Measurements from ENCODE around the gene RUSC1. TPM values are rescaled to one million over a fixed set of nuclear protein-coding genes. Genes with fewer than 3 reads are reported as not detected.

Gene RUSC1
- total and polyA plus RNA-seq, 3 experiments from 2014 or later, result 9.8 to 32.8 (median 31.3) TPM

- no peaks in the 10 kb centered on the region for H3K36me3 ChIP-seq (ENCODE audit: insufficient read depth, low read length)
- H3K27me3 Mint-ChIP-seq, result peaks cover 0 to 2% of the 10 kb centered on the region in 2 donors
- H3K27ac Mint-ChIP-seq, result peak overlapping the region in 4 of 8 donors; percentile 17 to 75 (median 37)
- no peaks in the 10 kb centered on the region for H3K9me3 Mint-ChIP-seq
- H3K4me3 Mint-ChIP-seq, result peak overlapping the region; percentile 62 to 96 (median 76)
- no peaks in the 10 kb centered on the region for H3K27me3 ChIP-seq (ENCODE audit: insufficient read depth, low read length, poor library complexity, severe bottlenecking)
- H3K4me1 Mint-ChIP-seq, result peaks cover 22 to 41% (median 26%) of the 10 kb centered on the region in 3 donors
- POLR2A ChIA-PET, result interaction anchor here (1.0 to 3.3 kb wide), 2 partner anchors 15 to 49 kb away, joined by 3 to 11 read pairs; partner anchors contain the start of genes CLK2 and FDPS
- H3K36me3 Mint-ChIP-seq, result peaks cover 0 to 20% (median 3%) of the 10 kb centered on the region in 3 donors
- CTCF ChIA-PET, result interaction anchor here (1.1 to 6.0 kb wide), 12 partner anchors 11 to 362 kb away, joined by 3 to 116 read pairs (median 6); partner anchors contain the start of genes CLK2, FDPS and HCN3
- peaks cover 9% of the 10 kb centered on the region for H3K4me1 ChIP-seq (ENCODE audit: insufficient read depth, low read length)
- no peaks in the 10 kb centered on the region for H3K9me3 ChIP-seq (ENCODE audit: low read length)
- H3K4me3 ChIP-seq (ENCODE audit: low read length), result no peak overlapping the region
- H3K27ac ChIP-seq (ENCODE audit: low read depth, low read length), result no peak overlapping the region
- no peak for DNase-seq
Observed at GRCh38 chr1:155322571-155322952, 1.9 kb downstream of the RUSC1 start.

- DNase-seq, result peak; percentile 79 to 87 (median 83)
- peaks cover 22 to 41% (median 27%) of the 10 kb centered on the region in 3 donors for H3K4me1 Mint-ChIP-seq
- H3K27me3 Mint-ChIP-seq, result peaks cover 0 to 2% of the 10 kb centered on the region in 2 donors
- H3K36me3 Mint-ChIP-seq, result peaks cover 0 to 15% (median 3%) of the 10 kb centered on the region in 3 donors
- ChIA-PET POLR2A (interaction anchor here (0.8 to 1.4 kb wide), 6 partner anchors 15 to 114 kb away, joined by 3 to 8 read pairs (median 4); partner anchors contain the start of genes FDPS and SCAMP3), CTCF (interaction anchor here (0.6 to 6.0 kb wide), 27 partner anchors 11 to 1350 kb away, joined by 3 to 116 read pairs (median 4); partner anchors contain the start of genes CLK2, ENTREP3, FDPS and HCN3)
- peak overlapping the region in 6 of 8 donors; percentile 46 to 93 (median 67) for H3K27ac Mint-ChIP-seq
- Histone ChIP-seq H3K27ac (ENCODE audit: low read depth, low read length) (peak overlapping the region; percentile 81), H3K36me3 (ENCODE audit: insufficient read depth, low read length) (no peaks in the 10 kb centered on the region), H3K4me3 (ENCODE audit: low read length) (peak overlapping the region; percentile 97), H3K9me3 (ENCODE audit: low read length) (no peaks in the 10 kb centered on the region), H3K4me1 (ENCODE audit: insufficient read depth, low read length) (peaks cover 9% of the 10 kb centered on the region), H3K27me3 (ENCODE audit: insufficient read depth, low read length, poor library complexity, severe bottlenecking) (no peaks in the 10 kb centered on the region)
- peak overlapping the region; percentile 88 to 96 (median 89) for H3K4me3 Mint-ChIP-seq
- H3K9me3 Mint-ChIP-seq, result no peaks in the 10 kb centered on the region
Observed at GRCh38 chr1:155322953-155323728, 2.4 kb downstream of the RUSC1 start.

DNA sequence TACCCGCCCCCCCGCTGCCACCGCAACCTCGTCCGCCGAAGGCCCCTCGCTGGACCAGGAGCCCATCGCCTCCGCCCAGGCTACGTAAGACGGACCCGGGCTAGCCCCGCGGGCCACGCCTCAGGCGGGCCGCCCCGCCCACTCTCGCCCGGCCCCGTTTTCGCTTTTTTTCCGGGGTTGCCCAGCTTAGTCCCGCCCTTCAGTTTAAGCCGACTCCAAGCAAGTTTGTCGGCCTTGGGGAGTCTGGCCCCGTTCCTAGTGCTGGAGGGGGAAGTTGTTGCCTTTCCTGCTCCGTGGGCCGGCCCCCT lies 3.0 kb downstream of the RUSC1 start:
- Mint-ChIP-seq H3K36me3 (peaks cover 0 to 11% (median 3%) of the 10 kb centered on the region in 3 donors), H3K9me3 (no peaks in the 10 kb centered on the region), H3K4me1 (peaks cover 22 to 41% (median 27%) of the 10 kb centered on the region in 3 donors), H3K4me3 (peak overlapping the region; percentile 88 to 96 (median 89)), H3K27me3 (peaks cover 0 to 2% of the 10 kb centered on the region in 2 donors), H3K27ac (peak overlapping the region in 7 of 8 donors; percentile 46 to 95 (median 82))
- ChIA-PET CTCF (interaction anchor here (0.6 to 6.0 kb wide), 24 partner anchors 10 to 1350 kb away, joined by 3 to 116 read pairs (median 4); partner anchors contain the start of genes CLK2, ENTREP3, FDPS and HCN3), POLR2A (interaction anchor here (0.8 to 1.4 kb wide), 6 partner anchors 16 to 115 kb away, joined by 3 to 8 read pairs (median 4); partner anchors contain the start of genes FDPS and SCAMP3)
- Histone ChIP-seq H3K36me3 (ENCODE audit: insufficient read depth, low read length) (no peaks in the 10 kb centered on the region), H3K9me3 (ENCODE audit: low read length) (no peaks in the 10 kb centered on the region), H3K4me1 (ENCODE audit: insufficient read depth, low read length) (peaks cover 9% of the 10 kb centered on the region), H3K27ac (ENCODE audit: low read depth, low read length) (peak overlapping the region; percentile 81), H3K4me3 (ENCODE audit: low read length) (peak overlapping the region; percentile 97), H3K27me3 (ENCODE audit: insufficient read depth, low read length, poor library complexity, severe bottlenecking) (no peaks in the 10 kb centered on the region)
- peak; percentile 64 to 87 (median 73) for DNase-seq

- Mint-ChIP-seq H3K4me1 (peaks cover 22 to 41% (median 27%) of the 10 kb centered on the region in 3 donors), H3K27me3 (peaks cover 0 to 2% of the 10 kb centered on the region in 2 donors)
Observed at GRCh38 chr1:155324037-155324716, 3.5 kb downstream of the RUSC1 start.

DNA sequence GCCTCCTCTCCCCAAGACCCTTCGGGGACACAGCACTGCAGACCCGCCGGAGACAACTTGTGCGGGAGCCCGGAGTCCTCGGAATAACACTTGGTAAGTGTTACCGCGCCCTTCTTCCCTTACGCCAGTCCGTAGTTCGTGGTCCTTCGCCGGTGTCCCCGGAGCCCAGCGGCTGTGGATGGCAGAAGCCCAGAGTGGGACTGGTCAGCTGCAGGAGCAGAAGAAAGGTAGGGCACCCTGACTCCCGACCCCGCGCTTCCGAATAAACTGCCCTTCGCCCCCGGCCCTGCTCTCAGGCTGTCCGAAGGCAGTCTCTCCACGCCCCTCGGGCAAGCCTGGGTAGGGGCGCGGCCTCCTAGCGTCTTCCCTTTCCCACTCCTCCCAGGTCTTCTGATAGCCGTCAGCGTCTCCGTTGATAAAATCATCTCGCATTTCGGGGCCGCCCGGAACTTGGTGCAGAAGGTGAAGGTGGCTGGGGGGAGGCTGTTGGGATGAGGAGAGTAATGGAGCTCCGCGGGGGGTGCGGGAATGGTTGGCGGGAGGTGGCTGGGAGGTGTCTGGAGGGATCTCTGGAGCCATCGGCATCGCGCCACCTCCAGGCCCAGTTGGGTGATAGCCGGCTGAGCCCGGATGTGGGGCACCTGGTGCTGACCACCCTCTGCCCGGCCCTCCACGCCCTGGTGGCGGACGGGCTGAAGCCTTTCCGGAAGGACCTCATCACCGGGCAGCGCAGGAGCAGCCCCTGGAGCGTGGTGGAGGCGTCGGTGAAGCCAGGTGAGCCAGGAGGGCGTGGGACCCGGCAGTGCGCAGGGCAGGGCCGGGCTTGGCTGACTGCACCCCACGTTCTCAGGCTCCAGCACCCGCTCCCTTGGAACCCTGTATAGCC lies 4.3 kb downstream of the RUSC1 start:
- Histone ChIP-seq H3K36me3 (ENCODE audit: insufficient read depth, low read length) (no peaks in the 10 kb centered on the region), H3K27me3 (ENCODE audit: insufficient read depth, low read length, poor library complexity, severe bottlenecking) (no peaks in the 10 kb centered on the region), H3K9me3 (ENCODE audit: low read length) (no peaks in the 10 kb centered on the region), H3K27ac (ENCODE audit: low read depth, low read length) (peak overlapping the region; percentile 81), H3K4me1 (ENCODE audit: insufficient read depth, low read length) (peaks cover 9% of the 10 kb centered on the region), H3K4me3 (ENCODE audit: low read length) (peak overlapping the region; percentile 97)
- Mint-ChIP-seq H3K27me3 (peaks cover 0 to 2% of the 10 kb centered on the region in 2 donors), H3K36me3 (peaks cover 0 to 7% (median 0%) of the 10 kb centered on the region in 3 donors), H3K27ac (peak overlapping the region; percentile 36 to 93 (median 78)), H3K4me3 (peak overlapping the region; percentile 88 to 96 (median 89)), H3K4me1 (peaks cover 22 to 40% (median 26%) of the 10 kb centered on the region in 3 donors), H3K9me3 (no peaks in the 10 kb centered on the region)
- CTCF ChIA-PET, result interaction anchor here (1.5 to 6.0 kb wide), 8 partner anchors 9 to 118 kb away, joined by 5 to 116 read pairs (median 8); partner anchors contain the start of genes ENTREP3, FDPS, HCN3 and MTX1
- peak in 2 of 5 donors; percentile 6 to 57 for DNase-seq
- POLR2A ChIA-PET, result interaction anchor here (1.1 to 1.4 kb wide), 2 partner anchors 17 to 81 kb away, joined by 4 to 5 read pairs; partner anchors contain the start of gene FDPS

More at GRCh38 chr1:155324037-155324716, 3.5 kb downstream of the RUSC1 start:
- H3K27me3 ChIP-seq (ENCODE audit: insufficient read depth, low read length, poor library complexity, severe bottlenecking), result no peaks in the 10 kb centered on the region
- peak overlapping the region; percentile 81 for H3K27ac ChIP-seq (ENCODE audit: low read depth, low read length)
- H3K9me3 ChIP-seq (ENCODE audit: low read length), result no peaks in the 10 kb centered on the region
- H3K4me1 ChIP-seq (ENCODE audit: insufficient read depth, low read length), result peaks cover 9% of the 10 kb centered on the region
- peak; percentile 83 to 91 (median 87) for DNase-seq
- H3K27ac Mint-ChIP-seq, result peak overlapping the region in 7 of 8 donors; percentile 62 to 95 (median 89)
- no peaks in the 10 kb centered on the region for H3K9me3 Mint-ChIP-seq
- peak overlapping the region; percentile 88 to 96 (median 89) for H3K4me3 Mint-ChIP-seq
- no peaks in the 10 kb centered on the region for H3K36me3 ChIP-seq (ENCODE audit: insufficient read depth, low read length)
- peaks cover 0 to 8% (median 0%) of the 10 kb centered on the region in 3 donors for H3K36me3 Mint-ChIP-seq
- CTCF ChIA-PET, result interaction anchor here (0.6 to 6.0 kb wide), 21 partner anchors 10 to 1351 kb away, joined by 3 to 116 read pairs (median 5); partner anchors contain the start of genes CLK2, ENTREP3, FDPS and HCN3
- POLR2A ChIA-PET, result interaction anchor here (0.8 to 1.4 kb wide), 5 partner anchors 16 to 115 kb away, joined by 3 to 8 read pairs (median 4); partner anchors contain the start of gene FDPS
- peak overlapping the region; percentile 97 for H3K4me3 ChIP-seq (ENCODE audit: low read length)

DNA sequence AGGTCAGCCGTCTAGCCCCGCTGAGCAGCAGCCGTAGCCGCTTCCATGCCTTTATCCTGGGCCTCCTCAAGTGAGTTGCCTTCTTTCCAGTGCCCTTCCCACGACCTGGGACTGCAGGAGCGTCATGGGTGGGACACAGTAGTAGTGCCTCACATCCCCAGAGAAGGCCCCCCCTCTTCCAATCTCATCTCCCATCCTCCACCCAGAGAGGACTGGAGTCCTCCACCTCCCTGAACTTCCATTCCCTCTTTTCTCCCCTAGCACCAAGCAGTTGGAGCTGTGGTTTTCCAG lies 4.9 kb downstream of the RUSC1 start:
- no peak for DNase-seq
- no peak overlapping the region for H3K4me3 ChIP-seq (ENCODE audit: low read length)
- H3K4me1 Mint-ChIP-seq, result peaks cover 19 to 34% (median 21%) of the 10 kb centered on the region in 3 donors
- H3K36me3 Mint-ChIP-seq, result peaks cover 0 to 13% (median under 1%) of the 10 kb centered on the region in 3 donors
- peaks cover 9% of the 10 kb centered on the region for H3K4me1 ChIP-seq (ENCODE audit: insufficient read depth, low read length)
- no peaks in the 10 kb centered on the region for H3K27me3 ChIP-seq (ENCODE audit: insufficient read depth, low read length, poor library complexity, severe bottlenecking)
- H3K4me3 Mint-ChIP-seq, result peak overlapping the region; percentile 64 to 96 (median 78)
- no peak overlapping the region for H3K27ac ChIP-seq (ENCODE audit: low read depth, low read length)
- ChIA-PET POLR2A (no interaction called here), CTCF (interaction anchor here (6.0 kb wide), 1 partner anchor 75 kb away, joined by 116 read pairs; no protein-coding TSS in a partner anchor)
- peaks cover under 1% of the 10 kb centered on the region for H3K36me3 ChIP-seq (ENCODE audit: insufficient read depth, low read length)
- H3K9me3 Mint-ChIP-seq, result peaks cover 0 to 2% (median 0%) of the 10 kb centered on the region in 5 donors
- no peaks in the 10 kb centered on the region for H3K9me3 ChIP-seq (ENCODE audit: low read length)
- peak overlapping the region; percentile 58 to 88 (median 74) for H3K27ac Mint-ChIP-seq
- peaks cover 0 to 2% of the 10 kb centered on the region in 2 donors for H3K27me3 Mint-ChIP-seq

Data from CD8-positive, alpha-beta memory T cell (primary cell).